HL-60 (cell line): ENCODE data around the gene SYCE3.

Experiments
- DNase-seq, 2 experiments: peaks; one replicate each; pipeline ENCODE4 v3.0.0-alpha.2; 2010 to 2020; ENCODE audit warnings: low read depth in 1 of 2, low spot score in 1 of 2
- H3K27ac ChIP-seq: fragments of 250-450 bp; sonication (Bioruptor Pico); replicated peaks from 2 replicates; pipeline ENCODE4 v1.5.1; 2020; ENCODE audit warnings: mild to moderate bottlenecking, moderate library complexity
- H3K27me3 ChIP-seq: fragments of 250-450 bp; sonication (Bioruptor Pico); 2 replicates; pipeline ENCODE4 v1.5.1; 2021; ENCODE audit warnings: mild to moderate bottlenecking, moderate library complexity; ENCODE audit not compliant: insufficient read depth, poor library complexity, severe bottlenecking
- H3K4me3 ChIP-seq: replicated peaks from 2 replicates; pipeline ENCODE4 v1.5.1; 2011; ENCODE audit warnings: mild to moderate bottlenecking, control low read depth, low read length; ENCODE audit not compliant: insufficient read depth
- GABPA ChIP-seq: IDR thresholded peaks from 2 replicates; pipeline ENCODE4 v1.6.1; 2012; ENCODE audit warnings: low read depth
- POLR2AphosphoS5 ChIP-seq: IDR thresholded peaks from 2 replicates; pipeline ENCODE4 v1.6.1; 2012; ENCODE audit warnings: low read depth
- SPI1 ChIP-seq: IDR thresholded peaks from 2 replicates; pipeline ENCODE4 v1.6.1; 2012; ENCODE audit warnings: low read depth, mild to moderate bottlenecking, borderline replicate concordance
- TF ChIP-seq, protein P1 (sequence below): IDR thresholded peaks from 2 replicates; pipeline ENCODE4 v1.6.1; 2012; ENCODE audit warnings: low read depth; ENCODE audit not compliant: insufficient replicate concordance
- TF ChIP-seq, protein P2 (sequence below): IDR thresholded peaks from one replicate; pipeline ENCODE4 v1.5.1; 2011; ENCODE audit warnings: low read length, control low read depth, inconsistent platforms; ENCODE audit not compliant: insufficient read depth

SYCE3 gene

DNA sequence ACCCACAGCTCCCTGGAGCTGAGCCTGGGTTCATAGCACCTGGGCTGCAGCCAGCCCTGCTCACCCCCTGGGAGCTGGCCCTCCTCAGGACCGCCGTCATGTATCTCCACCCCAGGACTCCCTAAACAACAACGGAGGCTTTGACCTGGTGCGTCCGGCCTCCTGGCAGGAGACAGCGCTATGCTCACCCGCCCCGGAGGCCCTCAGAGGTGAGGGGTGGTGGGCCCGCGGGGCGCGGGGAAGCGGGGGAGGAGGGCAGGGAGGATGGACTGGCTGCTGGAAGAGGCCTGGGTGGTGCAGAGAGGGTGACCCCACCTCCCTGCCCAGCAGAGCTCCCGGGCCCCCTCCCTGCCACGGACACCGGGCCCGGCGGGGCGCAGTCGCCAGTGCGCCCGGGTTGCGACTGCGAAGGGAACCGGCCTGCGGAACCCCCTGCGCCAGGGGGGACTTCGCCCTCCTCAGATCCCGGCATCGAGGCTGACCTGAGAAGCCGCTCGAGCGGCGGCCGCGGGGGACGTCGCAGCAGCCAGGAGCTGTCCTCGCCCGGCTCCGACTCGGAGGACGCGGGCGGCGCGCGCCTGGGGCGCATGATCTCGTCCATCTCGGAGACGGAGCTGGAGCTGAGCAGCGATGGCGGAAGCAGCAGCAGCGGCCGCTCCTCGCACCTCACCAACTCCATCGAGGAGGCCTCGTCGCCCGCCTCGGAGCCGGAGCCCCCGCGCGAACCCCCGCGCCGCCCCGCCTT lies 41.0 kb upstream of the SYCE3 start:
- no peak overlapping the region for H3K4me3 ChIP-seq
- no peak for DNase-seq
- H3K27me3 ChIP-seq, result peaks cover 47% of the 10 kb centered on the region
- no peak for TF ChIP-seq GABPA
- TF ChIP-seq, protein P1, sequence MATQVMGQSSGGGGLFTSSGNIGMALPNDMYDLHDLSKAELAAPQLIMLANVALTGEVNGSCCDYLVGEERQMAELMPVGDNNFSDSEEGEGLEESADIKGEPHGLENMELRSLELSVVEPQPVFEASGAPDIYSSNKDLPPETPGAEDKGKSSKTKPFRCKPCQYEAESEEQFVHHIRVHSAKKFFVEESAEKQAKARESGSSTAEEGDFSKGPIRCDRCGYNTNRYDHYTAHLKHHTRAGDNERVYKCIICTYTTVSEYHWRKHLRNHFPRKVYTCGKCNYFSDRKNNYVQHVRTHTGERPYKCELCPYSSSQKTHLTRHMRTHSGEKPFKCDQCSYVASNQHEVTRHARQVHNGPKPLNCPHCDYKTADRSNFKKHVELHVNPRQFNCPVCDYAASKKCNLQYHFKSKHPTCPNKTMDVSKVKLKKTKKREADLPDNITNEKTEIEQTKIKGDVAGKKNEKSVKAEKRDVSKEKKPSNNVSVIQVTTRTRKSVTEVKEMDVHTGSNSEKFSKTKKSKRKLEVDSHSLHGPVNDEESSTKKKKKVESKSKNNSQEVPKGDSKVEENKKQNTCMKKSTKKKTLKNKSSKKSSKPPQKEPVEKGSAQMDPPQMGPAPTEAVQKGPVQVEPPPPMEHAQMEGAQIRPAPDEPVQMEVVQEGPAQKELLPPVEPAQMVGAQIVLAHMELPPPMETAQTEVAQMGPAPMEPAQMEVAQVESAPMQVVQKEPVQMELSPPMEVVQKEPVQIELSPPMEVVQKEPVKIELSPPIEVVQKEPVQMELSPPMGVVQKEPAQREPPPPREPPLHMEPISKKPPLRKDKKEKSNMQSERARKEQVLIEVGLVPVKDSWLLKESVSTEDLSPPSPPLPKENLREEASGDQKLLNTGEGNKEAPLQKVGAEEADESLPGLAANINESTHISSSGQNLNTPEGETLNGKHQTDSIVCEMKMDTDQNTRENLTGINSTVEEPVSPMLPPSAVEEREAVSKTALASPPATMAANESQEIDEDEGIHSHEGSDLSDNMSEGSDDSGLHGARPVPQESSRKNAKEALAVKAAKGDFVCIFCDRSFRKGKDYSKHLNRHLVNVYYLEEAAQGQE, result no peak
- no peak for TF ChIP-seq SPI1
- no peak overlapping the region for H3K27ac ChIP-seq

DNA sequence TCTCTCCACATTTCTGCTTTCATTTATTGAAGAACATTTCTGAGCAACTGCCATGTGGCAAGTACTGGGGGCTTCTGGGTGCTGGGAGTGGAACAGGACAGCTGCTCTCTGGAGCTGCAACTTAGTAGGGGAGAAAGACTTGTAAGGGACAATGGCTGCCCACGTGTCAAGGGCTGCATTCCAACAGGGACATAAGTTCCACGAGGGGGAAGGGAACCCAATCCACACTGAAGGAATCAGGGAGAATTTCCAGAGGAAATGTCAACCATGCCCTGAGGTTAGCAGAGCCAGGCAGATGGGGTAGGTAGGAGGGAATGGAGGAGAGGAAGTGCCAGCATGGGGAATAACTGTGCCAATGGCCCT lies 39.6 kb upstream of the SYCE3 start:
- DNase-seq, result no peak
- Histone ChIP-seq H3K4me3 (no peak overlapping the region), H3K27me3 (peaks cover 40% of the 10 kb centered on the region), H3K27ac (no peak overlapping the region)
- TF ChIP-seq SPI1 (no peak), GABPA (no peak), POLR2AphosphoS5 (no peak)
- TF ChIP-seq, protein P1, result no peak
- TF ChIP-seq, protein P2, sequence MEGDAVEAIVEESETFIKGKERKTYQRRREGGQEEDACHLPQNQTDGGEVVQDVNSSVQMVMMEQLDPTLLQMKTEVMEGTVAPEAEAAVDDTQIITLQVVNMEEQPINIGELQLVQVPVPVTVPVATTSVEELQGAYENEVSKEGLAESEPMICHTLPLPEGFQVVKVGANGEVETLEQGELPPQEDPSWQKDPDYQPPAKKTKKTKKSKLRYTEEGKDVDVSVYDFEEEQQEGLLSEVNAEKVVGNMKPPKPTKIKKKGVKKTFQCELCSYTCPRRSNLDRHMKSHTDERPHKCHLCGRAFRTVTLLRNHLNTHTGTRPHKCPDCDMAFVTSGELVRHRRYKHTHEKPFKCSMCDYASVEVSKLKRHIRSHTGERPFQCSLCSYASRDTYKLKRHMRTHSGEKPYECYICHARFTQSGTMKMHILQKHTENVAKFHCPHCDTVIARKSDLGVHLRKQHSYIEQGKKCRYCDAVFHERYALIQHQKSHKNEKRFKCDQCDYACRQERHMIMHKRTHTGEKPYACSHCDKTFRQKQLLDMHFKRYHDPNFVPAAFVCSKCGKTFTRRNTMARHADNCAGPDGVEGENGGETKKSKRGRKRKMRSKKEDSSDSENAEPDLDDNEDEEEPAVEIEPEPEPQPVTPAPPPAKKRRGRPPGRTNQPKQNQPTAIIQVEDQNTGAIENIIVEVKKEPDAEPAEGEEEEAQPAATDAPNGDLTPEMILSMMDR, result no peak

DNA sequence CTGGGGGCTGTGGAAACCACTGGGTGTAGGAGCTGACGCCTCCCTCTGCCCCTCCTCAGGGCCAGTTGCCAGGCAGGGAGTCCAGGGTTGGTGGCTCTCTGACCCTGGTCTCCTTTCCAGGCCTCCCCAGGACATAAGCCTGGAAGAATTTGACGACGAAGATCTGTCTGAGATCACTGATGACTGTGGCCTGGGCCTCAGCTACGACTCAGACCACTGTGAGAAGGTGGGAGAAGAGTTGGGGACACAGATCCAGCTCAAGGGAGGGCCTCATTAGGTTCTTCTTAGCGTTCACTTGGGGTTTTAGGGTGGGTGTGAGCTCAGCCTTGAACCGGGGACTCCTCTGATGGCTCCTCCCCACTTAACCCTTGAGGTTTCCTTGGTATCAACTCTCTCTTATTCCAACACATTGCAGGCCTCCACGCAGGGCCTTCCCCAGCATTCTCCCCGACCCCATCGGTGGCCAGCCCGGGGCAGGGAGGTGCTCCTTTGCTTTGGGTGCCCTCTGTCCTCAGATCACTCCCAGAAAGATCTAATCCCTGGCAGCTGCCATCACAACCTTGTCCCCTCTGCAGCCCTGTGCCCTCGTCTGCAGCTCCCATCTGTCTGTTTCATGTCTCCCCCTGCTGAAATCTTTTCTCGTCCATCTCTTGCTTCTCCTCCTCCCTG lies 39.1 kb upstream of the SYCE3 start:
- Histone ChIP-seq H3K27me3 (peaks cover 35% of the 10 kb centered on the region), H3K4me3 (no peak overlapping the region), H3K27ac (no peak overlapping the region)
- TF ChIP-seq, protein P2, result no peak
- TF ChIP-seq POLR2AphosphoS5 (no peak), SPI1 (no peak), GABPA (no peak)
- TF ChIP-seq, protein P1, result peak; percentile 11
- no peak for DNase-seq
